Suprapubic skin (tissue), 4 donors: ENCODE results near the gene MSL3. TPM values are rescaled to one million over a fixed set of nuclear protein-coding genes. Genes with fewer than 3 reads are reported as not detected.

Experiments used
- DNase-seq, 2 donors: peaks; one replicate each; pipeline ENCODE4 v3.0.0-alpha.2; 2019; ENCODE audit warnings: low spot score in 2 of 2
- H3K27ac ChIP-seq: fragments of 200-600 bp; sonication (generic); one replicate; pipeline ENCODE4 v1.5.1; 2019
- H3K27me3 ChIP-seq: fragments of 200-600 bp; sonication (generic); one replicate; pipeline ENCODE4 v1.5.1; 2019
- H3K36me3 ChIP-seq: fragments of 200-600 bp; sonication (generic); one replicate; pipeline ENCODE4 v1.5.1; 2019
- H3K4me1 ChIP-seq: fragments of 200-600 bp; sonication (generic); one replicate; pipeline ENCODE4 v1.5.1; 2019
- H3K4me3 ChIP-seq: fragments of 200-600 bp; sonication (generic); one replicate; pipeline ENCODE4 v1.5.1; 2019; ENCODE audit warnings: mild to moderate bottlenecking
- H3K9me3 ChIP-seq: fragments of 200-600 bp; sonication (generic); one replicate; pipeline ENCODE4 v1.5.1; 2019
- EP300 ChIP-seq: sonication (generic); formaldehyde crosslinking; IDR thresholded peaks from one replicate; pipeline ENCODE4 v1.6.1; 2017; ENCODE audit warnings: antibody characterized with exemption
- POLR2A ChIP-seq, 2 donors: fragments of 450-650 bp; IDR thresholded peaks; one replicate each; pipeline ENCODE4 v1.6.1; 2017; ENCODE audit warnings: antibody characterized with exemption in 2 of 2, mild to moderate bottlenecking in 2 of 2, moderate library complexity in 2 of 2
- POLR2AphosphoS5 ChIP-seq, 3 donors: sonication (generic); formaldehyde crosslinking; IDR thresholded peaks; one replicate each; pipeline ENCODE4 v1.6.1; 2017; ENCODE audit warnings: antibody characterized with exemption in 3 of 3
- WGBS: methylation state at CpG from one replicate; pipeline ENCODE4 v1.1.5; 2018; 5-methylcytosine and 5-hydroxymethylcytosine counted together
- total RNA-seq, 4 donors: library from RNA; depleted of rRNA; stranded (reverse); fragments of >200 nt; gene quantifications; one replicate each; pipeline ENCODE4 v1.1.0, GENCODE V29; 2016
- TF ChIP-seq, protein P1 (sequence below), 2 donors: fragments of 200-600 bp in 1 of 2; fragments of 450-650 bp in 1 of 2; sonication (generic) in 1 of 2; IDR thresholded peaks; one replicate each; pipeline ENCODE4 v1.5.1; 2016 to 2019; ENCODE audit warnings: antibody characterized with exemption in 2 of 2, mild to moderate bottlenecking in 1 of 2, moderate library complexity in 1 of 2

MSL3 gene, protein sequence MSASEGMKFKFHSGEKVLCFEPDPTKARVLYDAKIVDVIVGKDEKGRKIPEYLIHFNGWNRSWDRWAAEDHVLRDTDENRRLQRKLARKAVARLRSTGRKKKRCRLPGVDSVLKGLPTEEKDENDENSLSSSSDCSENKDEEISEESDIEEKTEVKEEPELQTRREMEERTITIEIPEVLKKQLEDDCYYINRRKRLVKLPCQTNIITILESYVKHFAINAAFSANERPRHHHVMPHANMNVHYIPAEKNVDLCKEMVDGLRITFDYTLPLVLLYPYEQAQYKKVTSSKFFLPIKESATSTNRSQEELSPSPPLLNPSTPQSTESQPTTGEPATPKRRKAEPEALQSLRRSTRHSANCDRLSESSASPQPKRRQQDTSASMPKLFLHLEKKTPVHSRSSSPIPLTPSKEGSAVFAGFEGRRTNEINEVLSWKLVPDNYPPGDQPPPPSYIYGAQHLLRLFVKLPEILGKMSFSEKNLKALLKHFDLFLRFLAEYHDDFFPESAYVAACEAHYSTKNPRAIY
- total RNA-seq, result 10 to 100 TPM; 20.9 to 44.8 (median 26.0) TPM

DNA sequence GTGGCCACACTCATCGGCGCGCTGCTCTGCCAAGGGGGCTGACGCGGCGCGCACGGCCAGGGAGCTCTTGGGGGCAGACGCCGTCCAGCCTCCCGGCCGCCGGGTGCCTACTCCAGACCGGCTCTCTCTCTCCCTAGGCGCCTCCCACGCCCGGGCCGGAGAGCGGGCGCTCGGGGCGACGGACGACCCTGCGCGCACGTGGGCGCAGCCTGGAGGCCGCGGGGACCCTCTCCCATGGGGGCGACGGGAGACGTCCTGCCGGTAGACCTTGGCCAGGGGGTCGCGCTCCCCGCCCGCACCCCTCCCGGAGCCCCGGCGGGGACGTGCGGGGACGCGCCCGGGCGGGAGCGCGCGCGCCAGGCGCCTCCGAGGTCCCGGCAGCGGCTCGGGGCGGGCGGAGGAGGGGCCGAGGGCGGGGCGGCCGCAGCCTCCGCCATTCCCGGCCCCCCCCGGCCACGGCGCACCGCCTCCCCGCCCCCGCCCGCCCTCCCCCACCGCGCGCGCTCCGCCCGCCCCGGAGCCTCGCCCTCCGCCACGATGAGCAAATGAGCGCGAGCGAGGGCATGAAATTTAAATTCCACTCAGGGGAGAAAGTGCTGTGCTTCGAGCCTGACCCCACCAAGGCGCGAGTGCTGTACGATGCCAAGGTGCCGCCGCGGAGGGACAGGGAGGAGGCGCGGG, at the start of gene MSL3:
MSL3 (plus strand) TSS at position 519 of the 681 bp plus-strand sequence; CDS start at position 546, 27 bp downstream.
- peak; percentile 75 to 78 for DNase-seq
- peak in 1 of 3 donors; percentile 6 for TF ChIP-seq POLR2AphosphoS5 (IDR thresholded peaks at IDR 0.05)
- TF ChIP-seq, protein P1, sequence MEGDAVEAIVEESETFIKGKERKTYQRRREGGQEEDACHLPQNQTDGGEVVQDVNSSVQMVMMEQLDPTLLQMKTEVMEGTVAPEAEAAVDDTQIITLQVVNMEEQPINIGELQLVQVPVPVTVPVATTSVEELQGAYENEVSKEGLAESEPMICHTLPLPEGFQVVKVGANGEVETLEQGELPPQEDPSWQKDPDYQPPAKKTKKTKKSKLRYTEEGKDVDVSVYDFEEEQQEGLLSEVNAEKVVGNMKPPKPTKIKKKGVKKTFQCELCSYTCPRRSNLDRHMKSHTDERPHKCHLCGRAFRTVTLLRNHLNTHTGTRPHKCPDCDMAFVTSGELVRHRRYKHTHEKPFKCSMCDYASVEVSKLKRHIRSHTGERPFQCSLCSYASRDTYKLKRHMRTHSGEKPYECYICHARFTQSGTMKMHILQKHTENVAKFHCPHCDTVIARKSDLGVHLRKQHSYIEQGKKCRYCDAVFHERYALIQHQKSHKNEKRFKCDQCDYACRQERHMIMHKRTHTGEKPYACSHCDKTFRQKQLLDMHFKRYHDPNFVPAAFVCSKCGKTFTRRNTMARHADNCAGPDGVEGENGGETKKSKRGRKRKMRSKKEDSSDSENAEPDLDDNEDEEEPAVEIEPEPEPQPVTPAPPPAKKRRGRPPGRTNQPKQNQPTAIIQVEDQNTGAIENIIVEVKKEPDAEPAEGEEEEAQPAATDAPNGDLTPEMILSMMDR (IDR thresholded peaks at IDR 0.05), result no peak
- 20% methylated on average over 25 of the region's 93 CpGs for WGBS

DNA sequence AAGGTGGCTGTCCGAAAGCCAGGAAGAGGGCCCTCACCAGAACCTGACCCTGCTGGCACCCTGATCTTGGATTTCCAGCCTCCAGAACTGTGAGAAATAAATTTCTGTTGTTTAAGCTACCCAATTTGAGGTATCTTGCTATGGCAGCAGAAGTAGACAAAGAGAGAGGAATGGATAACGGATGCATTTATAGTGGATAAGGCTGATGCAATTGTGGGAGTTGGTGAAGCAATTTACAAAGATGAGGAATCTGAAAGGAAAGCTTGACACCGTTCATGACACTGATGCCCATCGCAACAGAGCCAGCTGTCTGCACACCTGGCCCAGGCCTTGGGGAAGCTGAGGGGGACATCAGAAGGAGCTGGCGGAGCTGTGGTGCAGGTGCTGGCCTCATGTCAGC, 35.7 kb upstream of the MSL3 start:
- no peak for DNase-seq
- Histone ChIP-seq H3K36me3 (no peaks in the 10 kb centered on the region), H3K27ac (no peak overlapping the region), H3K4me1 (no peaks in the 10 kb centered on the region), H3K9me3 (no peaks in the 10 kb centered on the region), H3K27me3 (no peaks in the 10 kb centered on the region), H3K4me3 (no peak overlapping the region)
- WGBS, result 83% methylated on average over 5 of the region's 5 CpGs
- TF ChIP-seq POLR2A (IDR thresholded peaks at IDR 0.05) (no peak), EP300 (no peak), POLR2AphosphoS5 (IDR thresholded peaks at IDR 0.05) (no peak)

More for the DNA sequence above, at the start of gene MSL3:
- Histone ChIP-seq H3K27me3 (no peaks in the 10 kb centered on the region), H3K36me3 (peaks cover 4% of the 10 kb centered on the region), H3K9me3 (no peaks in the 10 kb centered on the region), H3K4me3 (peak within 1 kb of the TSS; percentile 70), H3K27ac (peak within 1 kb of the TSS; percentile 91), H3K4me1 (peaks cover 6% of the 10 kb centered on the region)

DNA sequence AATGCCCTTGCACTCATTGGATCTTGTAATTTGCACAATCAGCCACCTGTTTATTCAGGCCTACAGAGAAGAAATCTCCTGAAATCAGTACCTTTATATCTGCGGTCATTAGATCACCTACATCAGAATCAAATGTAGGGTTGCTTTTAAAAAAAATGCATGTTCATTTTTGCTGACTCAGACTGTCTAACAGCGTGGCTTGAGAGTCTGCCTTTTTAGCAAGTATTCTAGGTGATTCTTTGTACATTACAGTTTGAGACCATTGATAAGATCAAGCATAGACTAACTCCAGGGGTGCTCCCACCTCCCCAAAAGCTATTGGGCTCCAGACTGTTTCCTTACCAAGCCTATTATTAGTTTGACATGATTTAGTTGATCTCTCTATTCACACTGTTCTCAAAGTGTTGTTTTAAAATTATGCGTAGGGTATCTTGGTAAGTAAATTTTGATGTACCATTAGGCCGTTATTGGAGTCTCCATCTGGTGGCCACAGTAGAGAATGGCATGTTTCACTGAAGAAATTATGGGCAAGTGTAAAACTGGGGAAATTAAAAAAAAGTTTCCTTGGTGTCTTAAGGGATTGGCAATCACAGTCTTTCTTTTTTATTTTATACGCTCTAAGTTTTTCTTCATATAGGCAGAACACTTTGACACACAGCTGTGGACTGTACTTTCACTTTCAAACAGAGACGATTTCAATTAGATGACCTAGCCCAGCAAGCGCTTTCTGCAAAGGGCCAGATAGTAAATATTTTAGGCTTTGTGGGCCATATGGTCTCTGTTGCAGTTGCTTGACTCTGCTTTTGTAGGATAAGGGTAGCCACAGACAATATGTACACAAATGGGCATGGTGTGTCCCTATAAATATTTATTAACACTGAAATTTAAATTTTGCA, 33.7 kb upstream of the MSL3 start:
- 53% methylated on average over 7 of the region's 7 CpGs for WGBS
- DNase-seq, result no peak
- no peak overlapping the region for H3K4me3 ChIP-seq

DNA sequence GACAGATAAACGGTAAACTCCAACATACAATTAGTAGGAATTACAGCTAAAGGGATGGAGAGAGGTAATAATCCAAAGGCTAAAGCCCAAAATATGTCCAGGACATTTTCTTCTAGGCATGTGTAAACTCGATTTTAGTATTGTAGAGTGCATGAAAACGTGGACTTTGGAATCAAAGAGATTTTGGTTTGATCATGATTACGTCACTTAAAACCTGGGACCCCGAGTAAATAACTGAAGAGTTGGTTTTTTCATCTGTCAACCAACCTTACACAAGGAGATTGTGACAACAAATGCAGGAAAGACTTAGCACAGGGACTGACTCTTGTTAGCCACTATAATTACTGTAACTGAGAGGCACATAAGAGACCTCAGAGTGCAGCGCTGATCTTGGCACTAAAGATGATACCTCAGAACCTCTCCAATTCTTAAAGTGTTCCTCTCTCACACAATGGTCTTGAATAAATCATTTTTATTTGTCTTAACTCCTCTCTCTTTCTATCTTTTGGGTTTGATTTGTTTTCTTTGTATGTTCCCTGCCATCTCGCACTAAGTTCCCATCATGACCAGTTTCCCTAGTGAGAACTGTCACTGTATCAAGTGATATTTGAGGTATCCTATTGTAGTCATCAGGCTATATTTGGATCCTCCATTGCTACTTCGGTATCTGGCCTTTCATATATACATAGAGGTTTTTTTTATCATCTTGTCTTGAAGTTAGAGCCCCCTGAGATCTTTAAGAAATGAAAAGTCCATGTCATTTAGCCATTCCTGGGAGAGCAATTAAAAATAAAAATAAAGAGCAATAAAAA, 32.2 kb upstream of the MSL3 start:
- H3K27ac ChIP-seq, result no peak overlapping the region
- no peaks in the 10 kb centered on the region for H3K36me3 ChIP-seq
- DNase-seq, result no peak
- no peaks in the 10 kb centered on the region for H3K27me3 ChIP-seq
- 69% methylated on average over 8 of the region's 8 CpGs for WGBS
- TF ChIP-seq, protein P1 (IDR thresholded peaks at IDR 0.05), result no peak
- no peak for TF ChIP-seq POLR2AphosphoS5 (IDR thresholded peaks at IDR 0.05)
- no peak for TF ChIP-seq EP300
- no peak for TF ChIP-seq POLR2A (IDR thresholded peaks at IDR 0.05)
- no peaks in the 10 kb centered on the region for H3K4me1 ChIP-seq
- H3K9me3 ChIP-seq, result no peaks in the 10 kb centered on the region
- no peak overlapping the region for H3K4me3 ChIP-seq

More for the DNA sequence above, 33.7 kb upstream of the MSL3 start:
- Histone ChIP-seq H3K36me3 (no peaks in the 10 kb centered on the region), H3K9me3 (no peaks in the 10 kb centered on the region), H3K4me1 (no peaks in the 10 kb centered on the region), H3K27ac (no peak overlapping the region), H3K27me3 (no peaks in the 10 kb centered on the region)
- no peak for TF ChIP-seq POLR2AphosphoS5 (IDR thresholded peaks at IDR 0.05)
- TF ChIP-seq, protein P1 (IDR thresholded peaks at IDR 0.05), result peak; percentile 41 to 50

DNA sequence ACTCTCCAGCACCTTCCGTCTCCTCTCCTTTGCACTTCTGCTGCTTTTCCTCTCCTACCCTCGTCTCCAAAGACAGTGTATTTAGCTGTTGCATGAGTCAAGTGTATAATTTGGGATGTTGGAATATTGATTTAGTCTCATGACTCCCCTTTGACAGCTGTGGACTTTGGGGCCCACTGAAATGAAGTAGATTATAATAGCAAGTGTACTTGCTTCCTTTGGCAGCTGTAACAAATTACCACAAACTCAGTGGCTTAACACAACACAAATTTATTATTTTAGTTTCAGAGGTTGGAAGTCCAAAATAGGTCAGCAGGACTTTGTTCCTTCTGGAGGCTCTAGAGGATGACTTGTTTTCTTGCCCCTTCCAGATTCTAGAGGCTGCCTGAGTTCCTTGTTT, 29.5 kb upstream of the MSL3 start:
- DNase-seq, result no peak
- Histone ChIP-seq H3K9me3 (no peaks in the 10 kb centered on the region), H3K27ac (no peak overlapping the region), H3K4me1 (no peaks in the 10 kb centered on the region), H3K27me3 (no peaks in the 10 kb centered on the region), H3K4me3 (no peak overlapping the region), H3K36me3 (no peaks in the 10 kb centered on the region)
- WGBS, result 67% methylated on average over 2 of the region's 2 CpGs
- no peak for TF ChIP-seq EP300
- no peak for TF ChIP-seq POLR2AphosphoS5 (IDR thresholded peaks at IDR 0.05)
- no peak for TF ChIP-seq POLR2A (IDR thresholded peaks at IDR 0.05)
- TF ChIP-seq, protein P1 (IDR thresholded peaks at IDR 0.05), result no peak
